ENCODE data around the gene PKD2L1. TPM values are rescaled to one million over a fixed set of nuclear protein-coding genes. Genes with fewer than 3 reads are reported as not detected.

PKD2L1 gene
- total RNA-seq, 4 donors from 2014 or later: not detected

DNA sequence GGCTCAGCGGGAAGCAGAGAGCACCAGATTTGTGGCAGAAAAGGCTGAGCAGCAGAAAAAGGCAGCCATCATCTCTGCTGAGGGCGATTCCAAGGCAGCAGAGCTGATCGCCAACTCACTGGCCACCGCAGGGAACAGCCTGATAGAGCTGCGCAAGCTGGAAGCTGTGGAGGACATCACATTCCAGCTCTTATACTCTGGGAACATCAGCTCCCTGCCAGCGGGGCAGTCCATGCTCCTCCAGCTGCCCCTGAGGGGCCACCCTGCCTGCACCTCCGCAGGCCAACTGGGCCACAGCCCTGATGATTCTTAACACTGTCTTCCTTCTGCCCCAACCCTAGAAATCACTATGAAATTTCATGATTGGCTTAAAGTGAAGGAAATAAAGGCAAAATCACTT is 81.2 kb downstream of the PKD2L1 start:
- H3K36me3 ChIP-seq: peaks cover 43 to 53% of the 10 kb centered on the region in 2 donors
- H3K4me1 ChIP-seq: no peaks in the 10 kb centered on the region
- no peak for DNase-seq
- H3K4me3 ChIP-seq (replicated peaks in 1 of 3): no peak overlapping the region
- TF ChIP-seq POLR2A (IDR thresholded peaks at IDR 0.05): no peak
- TF ChIP-seq, protein P1, sequence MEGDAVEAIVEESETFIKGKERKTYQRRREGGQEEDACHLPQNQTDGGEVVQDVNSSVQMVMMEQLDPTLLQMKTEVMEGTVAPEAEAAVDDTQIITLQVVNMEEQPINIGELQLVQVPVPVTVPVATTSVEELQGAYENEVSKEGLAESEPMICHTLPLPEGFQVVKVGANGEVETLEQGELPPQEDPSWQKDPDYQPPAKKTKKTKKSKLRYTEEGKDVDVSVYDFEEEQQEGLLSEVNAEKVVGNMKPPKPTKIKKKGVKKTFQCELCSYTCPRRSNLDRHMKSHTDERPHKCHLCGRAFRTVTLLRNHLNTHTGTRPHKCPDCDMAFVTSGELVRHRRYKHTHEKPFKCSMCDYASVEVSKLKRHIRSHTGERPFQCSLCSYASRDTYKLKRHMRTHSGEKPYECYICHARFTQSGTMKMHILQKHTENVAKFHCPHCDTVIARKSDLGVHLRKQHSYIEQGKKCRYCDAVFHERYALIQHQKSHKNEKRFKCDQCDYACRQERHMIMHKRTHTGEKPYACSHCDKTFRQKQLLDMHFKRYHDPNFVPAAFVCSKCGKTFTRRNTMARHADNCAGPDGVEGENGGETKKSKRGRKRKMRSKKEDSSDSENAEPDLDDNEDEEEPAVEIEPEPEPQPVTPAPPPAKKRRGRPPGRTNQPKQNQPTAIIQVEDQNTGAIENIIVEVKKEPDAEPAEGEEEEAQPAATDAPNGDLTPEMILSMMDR (IDR thresholded peaks at IDR 0.05): no peak
- no peaks in the 10 kb centered on the region for H3K9me3 ChIP-seq
- H3K27me3 ChIP-seq: no peaks in the 10 kb centered on the region
- WGBS, 2 donors: 99% methylated on average over 6 to 7 of the region's 7 CpGs
- no peak overlapping the region for H3K27ac ChIP-seq
- intact Hi-C loops (cut with DNase I): no loop called here

DNA sequence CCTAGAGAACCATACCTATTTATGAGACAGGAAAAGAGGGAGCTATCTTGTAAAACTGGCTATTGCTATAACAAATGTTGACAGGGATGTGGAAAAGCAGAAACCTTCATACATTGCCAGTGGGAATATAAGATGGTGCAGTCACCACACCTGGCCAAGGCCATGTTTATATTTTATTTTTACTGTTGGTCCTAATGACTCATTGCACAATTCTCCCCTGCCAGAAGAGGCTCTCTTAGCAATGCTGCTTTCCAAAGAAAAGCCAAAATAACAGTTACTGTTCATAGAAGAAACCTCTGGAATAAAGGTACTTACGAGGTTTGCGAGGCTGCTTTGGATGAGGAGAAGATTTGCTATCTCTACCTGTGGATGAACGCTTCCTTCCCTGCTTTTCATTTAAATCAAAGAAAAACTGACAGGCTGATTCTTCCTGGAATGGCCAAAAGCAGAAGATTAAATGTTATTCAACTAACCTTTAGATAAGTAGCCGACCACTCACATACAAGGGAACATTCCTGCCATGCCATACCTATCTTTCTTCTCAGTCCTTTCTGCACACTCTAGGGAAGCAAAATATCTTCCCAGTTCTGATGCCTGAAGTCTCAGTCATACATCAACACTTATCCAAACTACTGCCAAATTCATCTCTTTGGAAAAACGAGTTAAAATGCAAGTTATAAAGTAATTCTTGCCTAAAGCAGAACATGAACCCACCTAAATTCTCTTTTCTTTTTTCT is 84.4 kb downstream of the PKD2L1 start:
- intact Hi-C loops (cut with DNase I): no loop called here
- no peaks in the 10 kb centered on the region for H3K27me3 ChIP-seq
- WGBS, 2 donors: 94 to 96% methylated on average over 5 of the region's 5 CpGs
- no peak for DNase-seq
- no peaks in the 10 kb centered on the region for H3K4me1 ChIP-seq
- no peaks in the 10 kb centered on the region for H3K9me3 ChIP-seq
- no peak overlapping the region for H3K4me3 ChIP-seq (replicated peaks in 1 of 3)
- H3K36me3 ChIP-seq: peaks cover 41 to 43% of the 10 kb centered on the region in 2 donors
- H3K27ac ChIP-seq: no peak overlapping the region
- TF ChIP-seq, protein P1 (IDR thresholded peaks at IDR 0.05): no peak
- TF ChIP-seq POLR2A (IDR thresholded peaks at IDR 0.05): no peak

DNA sequence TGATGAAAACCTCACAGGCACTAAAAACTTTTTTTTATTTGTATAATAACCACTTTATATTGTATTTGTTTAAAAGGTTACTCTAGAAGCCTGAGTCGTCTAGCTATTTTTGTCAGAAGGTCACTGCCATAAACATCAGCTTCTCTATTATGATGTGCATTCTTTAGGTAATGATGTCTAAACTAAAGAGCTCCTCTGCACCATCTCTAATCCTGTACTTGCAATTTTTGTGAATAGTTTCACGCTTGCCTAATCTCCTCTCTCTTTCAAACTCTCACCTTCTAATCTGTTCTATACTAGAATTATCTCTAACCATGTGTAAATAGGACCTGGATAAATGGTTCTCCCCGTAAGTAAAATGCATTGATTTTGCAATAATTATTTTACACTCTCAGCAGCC is 90.2 kb downstream of the PKD2L1 start:
- no peak overlapping the region for H3K4me3 ChIP-seq (replicated peaks in 1 of 3)
- intact Hi-C loops (cut with DNase I): no loop called here
- WGBS, 2 donors: 91 to 94% methylated on average over 3 of the region's 3 CpGs
- H3K9me3 ChIP-seq: no peaks in the 10 kb centered on the region
- no peak for TF ChIP-seq POLR2A (IDR thresholded peaks at IDR 0.05)
- H3K4me1 ChIP-seq: no peaks in the 10 kb centered on the region
- peaks cover 27 to 39% of the 10 kb centered on the region in 2 donors for H3K36me3 ChIP-seq
- H3K27ac ChIP-seq: no peak overlapping the region
- DNase-seq: no peak
- no peaks in the 10 kb centered on the region for H3K27me3 ChIP-seq

DNA sequence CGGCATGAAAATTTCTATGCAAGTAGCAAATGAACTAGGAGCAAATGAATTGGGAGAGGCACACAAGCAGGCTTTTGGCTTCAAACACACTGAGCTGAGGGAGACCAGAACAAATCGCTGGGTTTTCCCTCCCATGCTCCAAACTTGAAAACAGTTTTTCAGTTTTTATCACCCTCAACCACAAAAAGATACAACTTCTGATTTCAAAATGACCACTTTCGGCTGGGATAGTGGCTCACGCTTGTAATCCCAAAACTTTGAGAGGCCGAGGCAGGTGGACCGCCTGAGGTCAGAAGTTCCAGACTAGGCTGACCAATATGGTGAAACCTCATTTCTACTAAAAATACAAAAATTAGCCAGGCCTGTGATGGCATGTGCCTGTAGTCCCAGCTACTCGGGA is 91.6 kb downstream of the PKD2L1 start:
- Histone ChIP-seq H3K27me3 (no peaks in the 10 kb centered on the region), H3K9me3 (no peaks in the 10 kb centered on the region), H3K27ac (no peak overlapping the region), H3K4me3 (replicated peaks in 1 of 3) (no peak overlapping the region), H3K36me3 (peaks cover 33 to 43% of the 10 kb centered on the region in 2 donors), H3K4me1 (no peaks in the 10 kb centered on the region)
- DNase-seq: no peak
- TF ChIP-seq, protein P1 (IDR thresholded peaks at IDR 0.05): no peak
- no peak for TF ChIP-seq POLR2A (IDR thresholded peaks at IDR 0.05)
- intact Hi-C loops (cut with DNase I): no loop called here
- 93 to 94% methylated on average over 7 of the region's 7 CpGs for WGBS, 2 donors

Small RNAs within 50 kb of the gene (small RNA-seq; reads per million reads assigned to genes)
- not detected for gene RNU6-422P

Other genes starting within 250 kb of the PKD2L1 start
- not detected for gene CPN1, start 248.4 kb downstream of the PKD2L1 start, total RNA-seq
- gene ERLIN1, start 144.2 kb downstream of the PKD2L1 start, total RNA-seq: 10 to 100 TPM; 17.9 to 23.5 (median 19.7) TPM
- gene CHUK, start 100.6 kb downstream of the PKD2L1 start, total RNA-seq: 10 to 100 TPM; 26.1 to 30.6 (median 27.4) TPM
- 10 to 100 TPM; 17.1 to 21.1 (median 19.3) TPM for gene CWF19L1, start 62.6 kb downstream of the PKD2L1 start, total RNA-seq
- 10 to 100 TPM; 22.6 to 42.2 (median 37.0) TPM for gene BLOC1S2, start 43.5 kb downstream of the PKD2L1 start, total RNA-seq
- gene SCD, start 17.0 kb upstream of the PKD2L1 start, total RNA-seq: 10 to 100 TPM in 1 of 4 donors, 1 to 10 TPM in 3; 2.2 to 29.7 (median 5.1) TPM
- not detected for gene WNT8B, start 132.8 kb upstream of the PKD2L1 start, total RNA-seq
- gene SEC31B, start 189.6 kb upstream of the PKD2L1 start, total RNA-seq: 1 to 10 TPM; 4.2 to 8.9 (median 6.9) TPM
- gene NDUFB8, start 199.6 kb upstream of the PKD2L1 start, total RNA-seq: 100 to 1,000 TPM; 164 to 339 (median 209) TPM
- gene HIF1AN, start 205.7 kb upstream of the PKD2L1 start, total RNA-seq: 10 to 100 TPM in 2 of 4 donors, 1 to 10 TPM in 2; 9.1 to 15.4 (median 11.1) TPM

Measured in thyroid gland (tissue), 4 donors.